B cell (primary cell): ENCODE measurements around the gene VTCN1. TPM values are rescaled to one million over a fixed set of nuclear protein-coding genes. Genes with fewer than 3 reads are reported as not detected.

Source experiments
- ATAC-seq: fragments of 200-7000 bp; cut with Tn5 transposase; one replicate; pipeline ENCODE4 v1.10.0; 2021; ENCODE audit warnings: low read depth, mild to moderate bottlenecking, moderate number of reproducible peaks, moderate library complexity
- CTCF ChIA-PET: fragments of 350-600 bp; sonication (Branson Sonifier 250); formaldehyde crosslinking; loops from one replicate; lab custom pipeline; 2021; ENCODE audit warnings: antibody characterized with exemption, inconsistent platforms; lab: Charles Lee
- POLR2A ChIA-PET: fragments of 350-600 bp; sonication (Branson Sonifier 250); formaldehyde crosslinking; loops from one replicate; lab custom pipeline; 2021; ENCODE audit warnings: antibody characterized with exemption; lab: Charles Lee
- DNase-seq: peaks from one replicate; pipeline ENCODE4 v3.0.0; 2013
- H2AFZ ChIP-seq: 2 replicates; pipeline ENCODE4 v1.6.1; 2012; ENCODE audit warnings: mild to moderate bottlenecking, low read depth, low read length; ENCODE audit not compliant: insufficient read depth, poor library complexity, severe bottlenecking
- H3K27ac ChIP-seq, 2 donors: 1 replicate in 1 of 2; 2 replicates in 1 of 2; pipeline ENCODE4 v1.5.1; 2012 to 2013; ENCODE audit warnings: low read length in 2 of 2, mild to moderate bottlenecking in 2 of 2, moderate library complexity in 1 of 2
- H3K27me3 ChIP-seq, 4 experiments: fragments of 200-600 bp in 1 of 4; sonication (generic) in 1 of 4; replicated peaks in 1 of 4; 1 replicate in 2 of 4; 2 replicates in 2 of 4; pipeline versions ENCODE4 v1.6.1 to v1.7.0; 2013 to 2016; ENCODE audit warnings: low read length in 3 of 4, mild to moderate bottlenecking in 2 of 4, mixed read lengths in 1 of 4, moderate library complexity in 1 of 4; ENCODE audit not compliant: insufficient read depth in 4 of 4, control insufficient read depth in 3 of 4; ENCODE audit errors: control extremely low read depth in 1 of 4
- H3K36me3 ChIP-seq, 2 experiments: replicated peaks in 1 of 2; 1 replicate in 1 of 2; 2 replicates in 1 of 2; pipeline versions ENCODE4 v1.6.1 to v1.7.1; 2013; ENCODE audit warnings: low read length in 1 of 2; ENCODE audit not compliant: insufficient read depth in 2 of 2, control insufficient read depth in 1 of 2; ENCODE audit errors: control extremely low read depth in 1 of 2, extremely low read depth in 1 of 2
- H3K4me1 ChIP-seq, 2 donors: fragments of 200-600 bp in 1 of 2; sonication (generic) in 1 of 2; 1 replicate in 1 of 2; 2 replicates in 1 of 2; pipeline versions ENCODE4 v1.5.1 to v1.6.1; 2013 to 2017; ENCODE audit warnings: low read length in 2 of 2; ENCODE audit not compliant: control insufficient read depth in 2 of 2, insufficient read depth in 2 of 2
- H3K4me2 ChIP-seq: replicated peaks from 2 replicates; pipeline ENCODE3; 2012; ENCODE audit warnings: mild to moderate bottlenecking, low read depth, low read length; ENCODE audit not compliant: poor library complexity, severe bottlenecking
- H3K4me3 ChIP-seq, 5 experiments: fragments of 200-600 bp in 1 of 5; sonication (generic) in 1 of 5; 1 replicate in 3 of 5; 2 replicates in 2 of 5; pipeline versions ENCODE4 v1.5.1 to v1.7.0; 2011 to 2016; ENCODE audit warnings: low read length in 4 of 5, mild to moderate bottlenecking in 4 of 5, low read depth in 2 of 5, control low read depth in 1 of 5, moderate library complexity in 1 of 5; ENCODE audit not compliant: insufficient read depth in 1 of 5; ENCODE audit errors: control extremely low read depth in 1 of 5, extremely low read depth in 1 of 5
- H3K79me2 ChIP-seq: fragments of 200-600 bp; sonication (generic); one replicate; pipeline ENCODE4 v1.6.0; 2016; ENCODE audit warnings: low read length; ENCODE audit not compliant: control insufficient read depth, insufficient read depth
- H3K9ac ChIP-seq: fragments of 200-600 bp; sonication (generic); 2 replicates; pipeline ENCODE4 v1.6.1; 2017; ENCODE audit warnings: mild to moderate bottlenecking, low read length, moderate library complexity
- H3K9me3 ChIP-seq, 3 donors: one replicate each; pipeline versions ENCODE4 v1.6.1 to v1.7.1; 2013; ENCODE audit warnings: low read length in 2 of 3; ENCODE audit not compliant: control insufficient read depth in 2 of 3, insufficient read depth in 1 of 3; ENCODE audit errors: control extremely low read depth in 1 of 3
- H4K20me1 ChIP-seq: 2 replicates; pipeline ENCODE4 v1.6.0; 2012; ENCODE audit warnings: mild to moderate bottlenecking, low read length; ENCODE audit not compliant: insufficient read depth, control insufficient read depth, poor library complexity, severe bottlenecking
- H3K27ac Mint-ChIP-seq: one replicate; pipeline ENCODE4 v1.8.0; 2021; ENCODE audit warnings: mixed read lengths
- H3K27me3 Mint-ChIP-seq: one replicate; pipeline ENCODE4 v1.8.0; 2021; ENCODE audit warnings: mixed read lengths
- H3K4me1 Mint-ChIP-seq: one replicate; pipeline ENCODE4 v1.8.0; 2021; ENCODE audit warnings: mixed read lengths
- H3K4me3 Mint-ChIP-seq: one replicate; pipeline ENCODE4 v1.8.0; 2021; ENCODE audit warnings: mixed read lengths
- H3K9me3 Mint-ChIP-seq: one replicate; pipeline ENCODE4 v1.8.0; 2022; ENCODE audit warnings: mixed read lengths; ENCODE audit not compliant: insufficient read depth
- EZH2 ChIP-seq: IDR thresholded peaks from 2 replicates; pipeline ENCODE4 v1.6.1; 2012; ENCODE audit warnings: borderline replicate concordance, low read depth, mild to moderate bottlenecking, moderate library complexity, low read length; ENCODE audit not compliant: insufficient read depth, poor library complexity, severe bottlenecking
- WGBS: methylation state at CpG from one replicate; pipeline ENCODE4 v1.1.5; 2013; ENCODE audit warnings: missing lambda C conversion rate; ENCODE audit not compliant: insufficient coverage; 5-methylcytosine and 5-hydroxymethylcytosine counted together
- intact Hi-C: fragments of 100-400 bp; cut with micrococcal nuclease; formaldehyde crosslinking; loops from one replicate; pipeline ENCODE4 v1.10.0; 2022
- polyA plus RNA-seq: library from polyadenylated mRNA; depleted of rRNA; stranded (reverse); fragments of >200 nt; gene quantifications from 2 replicates; pipeline ENCODE4 v1.2.3, GENCODE V29; 2012
- total RNA-seq, 2 donors: library from RNA; stranded (reverse); fragments of 120-200 nt in 1 of 2; gene quantifications; 1 replicate in 1 of 2; 2 replicates in 1 of 2; pipeline versions ENCODE4 v1.2.3 to v1.2.4, GENCODE V29; 2013 to 2022
- TF ChIP-seq, protein P1 (sequence below): fragments of 200-600 bp; IDR thresholded peaks from one replicate; pipeline ENCODE4 v1.8.0; 2022; ENCODE audit warnings: antibody characterized with exemption, mild to moderate bottlenecking

VTCN1 gene
- total and polyA plus RNA-seq, 2 donors (not counting 1 experiment from before 2014, with no cell fraction given) = not detected

DNA sequence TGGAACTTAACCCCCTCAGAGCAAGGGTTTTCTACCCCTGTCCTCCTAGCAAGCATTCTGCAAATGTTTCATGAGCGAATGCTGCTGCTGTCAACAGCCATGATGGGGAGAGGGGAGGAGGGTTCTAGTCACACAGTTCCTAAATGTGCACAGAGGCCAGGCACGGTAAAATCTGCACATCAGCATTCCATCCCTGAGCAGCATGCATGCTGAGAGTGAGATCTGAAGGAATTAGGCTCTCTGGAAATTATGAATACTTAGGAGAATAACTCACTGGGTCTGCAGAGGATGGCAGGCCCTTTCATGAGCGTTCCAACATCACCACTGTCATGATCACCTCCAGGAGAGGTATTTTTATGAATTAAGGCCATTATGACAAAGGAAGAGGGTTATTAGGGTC lies 2.1 kb downstream of the VTCN1 start:
- TF ChIP-seq, protein P1, sequence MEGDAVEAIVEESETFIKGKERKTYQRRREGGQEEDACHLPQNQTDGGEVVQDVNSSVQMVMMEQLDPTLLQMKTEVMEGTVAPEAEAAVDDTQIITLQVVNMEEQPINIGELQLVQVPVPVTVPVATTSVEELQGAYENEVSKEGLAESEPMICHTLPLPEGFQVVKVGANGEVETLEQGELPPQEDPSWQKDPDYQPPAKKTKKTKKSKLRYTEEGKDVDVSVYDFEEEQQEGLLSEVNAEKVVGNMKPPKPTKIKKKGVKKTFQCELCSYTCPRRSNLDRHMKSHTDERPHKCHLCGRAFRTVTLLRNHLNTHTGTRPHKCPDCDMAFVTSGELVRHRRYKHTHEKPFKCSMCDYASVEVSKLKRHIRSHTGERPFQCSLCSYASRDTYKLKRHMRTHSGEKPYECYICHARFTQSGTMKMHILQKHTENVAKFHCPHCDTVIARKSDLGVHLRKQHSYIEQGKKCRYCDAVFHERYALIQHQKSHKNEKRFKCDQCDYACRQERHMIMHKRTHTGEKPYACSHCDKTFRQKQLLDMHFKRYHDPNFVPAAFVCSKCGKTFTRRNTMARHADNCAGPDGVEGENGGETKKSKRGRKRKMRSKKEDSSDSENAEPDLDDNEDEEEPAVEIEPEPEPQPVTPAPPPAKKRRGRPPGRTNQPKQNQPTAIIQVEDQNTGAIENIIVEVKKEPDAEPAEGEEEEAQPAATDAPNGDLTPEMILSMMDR = no peak
- no peak for TF ChIP-seq EZH2
- peaks cover 0 to 12% (median 0%) of the 10 kb centered on the region in 4 experiments for H3K27me3 ChIP-seq
- H3K9ac ChIP-seq = no peak overlapping the region
- no peak for ATAC-seq
- no peaks in the 10 kb centered on the region for H3K9me3 ChIP-seq
- CTCF ChIA-PET = no interaction called here
- no peaks in the 10 kb centered on the region for H4K20me1 ChIP-seq
- 92% methylated on average over 2 of the region's 3 CpGs for WGBS
- H2AFZ ChIP-seq = no peak overlapping the region
- H3K4me3 ChIP-seq = no peak overlapping the region
- Mint-ChIP-seq H3K4me3 (no peak overlapping the region), H3K9me3 (no peaks in the 10 kb centered on the region), H3K4me1 (no peaks in the 10 kb centered on the region), H3K27ac (no peak overlapping the region), H3K27me3 (peaks cover 20% of the 10 kb centered on the region)
- H3K79me2 ChIP-seq = no peaks in the 10 kb centered on the region
- no peak overlapping the region for H3K27ac ChIP-seq
- no peak for DNase-seq
- intact Hi-C loops = no loop called here
- H3K4me2 ChIP-seq = no peak overlapping the region
- no peaks in the 10 kb centered on the region for H3K36me3 ChIP-seq
- POLR2A ChIA-PET = no interaction called here
- no peaks in the 10 kb centered on the region for H3K4me1 ChIP-seq

DNA sequence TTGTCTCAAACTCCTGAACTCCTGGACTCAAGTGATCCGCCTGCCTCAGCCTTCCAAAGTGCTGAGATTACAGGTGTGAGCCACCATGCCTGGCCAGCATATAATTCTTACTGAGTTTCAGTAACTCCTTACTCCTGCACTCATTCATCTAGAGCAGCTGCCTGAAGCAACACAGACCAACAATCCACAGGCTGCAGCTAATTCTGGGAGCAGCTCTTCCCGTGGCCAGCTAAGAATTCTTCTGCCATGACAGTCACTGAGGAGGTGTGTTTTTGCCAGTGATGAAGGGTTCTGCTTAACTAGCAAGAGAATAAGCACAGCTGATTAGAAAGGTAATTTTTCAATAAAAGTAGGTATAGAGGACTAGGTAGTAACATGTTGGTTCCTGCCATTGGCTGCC lies 5.4 kb downstream of the VTCN1 start:
- H3K36me3 ChIP-seq = no peaks in the 10 kb centered on the region
- peaks cover 0 to 12% (median 0%) of the 10 kb centered on the region in 4 experiments for H3K27me3 ChIP-seq
- H3K4me2 ChIP-seq = no peak overlapping the region
- H3K27ac ChIP-seq = no peak overlapping the region
- H3K9me3 ChIP-seq = no peaks in the 10 kb centered on the region
- POLR2A ChIA-PET = no interaction called here
- H4K20me1 ChIP-seq = no peaks in the 10 kb centered on the region
- DNase-seq (no peak), ATAC-seq (no peak)
- H2AFZ ChIP-seq = no peak overlapping the region
- no peaks in the 10 kb centered on the region for H3K79me2 ChIP-seq
- no peak overlapping the region for H3K9ac ChIP-seq
- peaks cover 28% of the 10 kb centered on the region for H3K27me3 Mint-ChIP-seq
- no peaks in the 10 kb centered on the region for H3K9me3 Mint-ChIP-seq
- no peak overlapping the region for H3K27ac Mint-ChIP-seq
- CTCF ChIA-PET = no interaction called here
- H3K4me3 ChIP-seq = no peak overlapping the region
- TF ChIP-seq, protein P1 = no peak
- TF ChIP-seq EZH2 = no peak
- no peak overlapping the region for H3K4me3 Mint-ChIP-seq
- H3K4me1 ChIP-seq = no peaks in the 10 kb centered on the region
- 100% methylated on average over 1 of the region's 2 CpGs for WGBS
- no peaks in the 10 kb centered on the region for H3K4me1 Mint-ChIP-seq
- intact Hi-C loops = no loop called here
